ENCODE results near the gene UGT1A10.
"Not testable (repeated sequence)": the region's sequence is repeated elsewhere in the genome, so short reads cannot be mapped to it uniquely, and the experiment has no call there.

Gene UGT1A10

DNA sequence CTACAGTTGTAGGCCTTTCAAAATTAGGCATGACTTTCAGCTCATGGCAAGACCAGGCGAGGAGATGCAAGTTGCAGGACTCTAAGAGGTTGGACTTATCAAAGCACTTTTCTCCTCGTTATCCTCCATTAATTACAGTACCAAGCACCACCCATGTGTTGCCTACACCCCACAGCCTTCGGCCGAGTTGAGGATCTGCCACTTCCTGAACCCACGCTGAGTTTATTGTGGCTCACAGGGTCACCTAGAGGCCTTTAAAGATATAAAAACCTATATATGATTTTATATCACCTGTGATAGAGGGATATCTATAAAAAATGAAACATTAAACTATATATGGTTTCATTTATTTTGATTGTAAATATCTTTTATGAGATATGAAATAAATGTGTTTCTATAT lies 2.6 kb downstream of the UGT1A10 start:
- Histone ChIP-seq H3K4me3 (ENCODE audit: low read depth, low read length) (no peak overlapping the region), H3K9me3 (ENCODE audit: control insufficient read depth, low read length) (no peaks in the 10 kb centered on the region)

DNA sequence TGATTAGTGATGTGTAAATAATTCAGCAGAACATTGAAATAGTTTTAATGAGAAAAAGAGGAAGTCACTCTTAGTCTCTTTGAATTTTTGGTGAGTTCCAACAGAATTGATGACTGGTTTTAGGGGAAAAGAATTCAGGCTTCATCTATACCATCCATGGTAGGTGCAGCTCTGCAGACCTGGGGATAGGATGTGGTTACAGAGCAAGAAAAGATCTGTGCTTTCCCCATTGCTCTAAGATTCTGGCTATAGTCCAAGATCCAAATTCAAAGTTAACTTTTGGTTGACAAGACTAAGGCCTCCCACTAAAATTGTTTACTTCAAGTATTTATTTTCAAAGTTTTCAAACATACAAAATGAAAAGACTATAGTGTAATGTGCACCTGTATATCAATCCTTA lies 3.6 kb downstream of the UGT1A10 start:
- Histone ChIP-seq H3K4me1 (no peaks in the 10 kb centered on the region), H3K27ac (no peak overlapping the region), H3K4me3 (ENCODE audit: low read depth, low read length) (no peak overlapping the region), H3K9ac (no peak overlapping the region), H3K4me2 (ENCODE audit: low read length) (no peak overlapping the region), H3K36me3 (ENCODE audit: control insufficient read depth, insufficient read depth, low read length) (no peaks in the 10 kb centered on the region), H3K79me2 (no peaks in the 10 kb centered on the region), H3K27me3 (ENCODE audit: control insufficient read depth, insufficient read depth, low read length) (no peaks in the 10 kb centered on the region), H3K9me3 (ENCODE audit: control insufficient read depth, low read length) (no peaks in the 10 kb centered on the region), H2AFZ (no peak overlapping the region)
- TF ChIP-seq, protein P1, sequence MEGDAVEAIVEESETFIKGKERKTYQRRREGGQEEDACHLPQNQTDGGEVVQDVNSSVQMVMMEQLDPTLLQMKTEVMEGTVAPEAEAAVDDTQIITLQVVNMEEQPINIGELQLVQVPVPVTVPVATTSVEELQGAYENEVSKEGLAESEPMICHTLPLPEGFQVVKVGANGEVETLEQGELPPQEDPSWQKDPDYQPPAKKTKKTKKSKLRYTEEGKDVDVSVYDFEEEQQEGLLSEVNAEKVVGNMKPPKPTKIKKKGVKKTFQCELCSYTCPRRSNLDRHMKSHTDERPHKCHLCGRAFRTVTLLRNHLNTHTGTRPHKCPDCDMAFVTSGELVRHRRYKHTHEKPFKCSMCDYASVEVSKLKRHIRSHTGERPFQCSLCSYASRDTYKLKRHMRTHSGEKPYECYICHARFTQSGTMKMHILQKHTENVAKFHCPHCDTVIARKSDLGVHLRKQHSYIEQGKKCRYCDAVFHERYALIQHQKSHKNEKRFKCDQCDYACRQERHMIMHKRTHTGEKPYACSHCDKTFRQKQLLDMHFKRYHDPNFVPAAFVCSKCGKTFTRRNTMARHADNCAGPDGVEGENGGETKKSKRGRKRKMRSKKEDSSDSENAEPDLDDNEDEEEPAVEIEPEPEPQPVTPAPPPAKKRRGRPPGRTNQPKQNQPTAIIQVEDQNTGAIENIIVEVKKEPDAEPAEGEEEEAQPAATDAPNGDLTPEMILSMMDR (IDR thresholded peaks at IDR 0.05): no peak

More for the DNA sequence above, 2.6 kb downstream of the UGT1A10 start:
- Histone ChIP-seq H3K36me3 (ENCODE audit: control insufficient read depth, insufficient read depth, low read length) (no peaks in the 10 kb centered on the region), H3K4me1 (no peaks in the 10 kb centered on the region), H3K4me2 (ENCODE audit: low read length) (no peak overlapping the region), H3K79me2 (no peaks in the 10 kb centered on the region), H3K9ac (no peak overlapping the region), H3K27ac (no peak overlapping the region), H3K27me3 (ENCODE audit: control insufficient read depth, insufficient read depth, low read length) (no peaks in the 10 kb centered on the region), H2AFZ (no peak overlapping the region)
- TF ChIP-seq, protein P1 (IDR thresholded peaks at IDR 0.05): no peak

DNA sequence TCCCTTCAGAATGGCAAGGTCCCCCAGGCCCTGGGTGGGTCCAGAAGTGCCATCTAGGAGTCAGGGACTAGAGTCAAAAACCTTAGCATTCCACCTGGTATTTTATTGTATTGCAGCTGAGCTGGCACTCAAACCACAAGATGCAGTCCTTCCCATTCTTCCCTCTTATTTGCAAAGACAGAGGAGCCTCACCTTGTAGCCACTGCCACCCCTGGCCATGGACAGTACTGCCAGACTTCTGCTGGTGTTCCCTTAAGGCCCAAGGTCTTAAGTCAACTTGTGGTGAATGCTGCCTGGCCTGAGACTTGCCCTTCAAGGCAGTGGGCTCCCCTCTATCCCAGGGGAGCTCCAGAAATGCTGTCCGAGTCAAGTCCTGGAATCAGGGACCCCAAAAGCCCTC lies 6.9 kb downstream of the UGT1A10 start:
- Histone ChIP-seq H3K36me3 (ENCODE audit: control insufficient read depth, insufficient read depth, low read length) (no peaks in the 10 kb centered on the region), H3K4me2 (ENCODE audit: low read length) (no peak overlapping the region), H3K27ac (no peak overlapping the region), H3K27me3 (ENCODE audit: control insufficient read depth, insufficient read depth, low read length) (no peaks in the 10 kb centered on the region), H3K4me1 (no peaks in the 10 kb centered on the region), H3K79me2 (no peaks in the 10 kb centered on the region), H2AFZ (no peak overlapping the region), H3K4me3 (ENCODE audit: low read depth, low read length) (no peak overlapping the region), H3K9me3 (ENCODE audit: control insufficient read depth, low read length) (no peaks in the 10 kb centered on the region), H3K9ac (no peak overlapping the region)
- TF ChIP-seq, protein P1 (IDR thresholded peaks at IDR 0.05): no peak

DNA sequence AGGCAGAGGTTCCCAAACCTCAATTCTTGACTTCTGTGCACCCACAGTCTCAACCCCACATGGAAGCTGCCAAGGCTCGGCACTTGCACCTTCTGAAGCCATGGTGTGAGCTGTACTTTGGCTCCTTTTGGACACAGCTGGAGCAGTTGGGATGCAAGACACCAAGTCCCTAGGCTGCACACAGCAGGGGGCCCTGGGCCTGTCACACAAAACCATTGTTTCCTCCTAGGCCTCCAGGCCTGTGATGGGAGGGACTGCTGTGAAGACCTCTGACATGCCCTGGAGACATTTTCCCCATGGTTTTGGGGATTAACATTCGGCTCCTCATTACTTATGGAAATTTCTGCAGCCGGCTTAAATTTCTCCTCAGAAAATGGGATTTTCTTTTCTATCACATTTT lies 9.8 kb downstream of the UGT1A10 start:
- H3K36me3 ChIP-seq (ENCODE audit: control insufficient read depth, insufficient read depth, low read length); H3K79me2 ChIP-seq; H3K9me3 ChIP-seq (ENCODE audit: control insufficient read depth, low read length); H3K27me3 ChIP-seq (ENCODE audit: control insufficient read depth, insufficient read depth, low read length); H3K9ac ChIP-seq; H3K4me3 ChIP-seq (ENCODE audit: low read depth, low read length); H2AFZ ChIP-seq; H3K4me2 ChIP-seq (ENCODE audit: low read length); H3K4me1 ChIP-seq; H3K27ac ChIP-seq: not testable (repeated sequence)

DNA sequence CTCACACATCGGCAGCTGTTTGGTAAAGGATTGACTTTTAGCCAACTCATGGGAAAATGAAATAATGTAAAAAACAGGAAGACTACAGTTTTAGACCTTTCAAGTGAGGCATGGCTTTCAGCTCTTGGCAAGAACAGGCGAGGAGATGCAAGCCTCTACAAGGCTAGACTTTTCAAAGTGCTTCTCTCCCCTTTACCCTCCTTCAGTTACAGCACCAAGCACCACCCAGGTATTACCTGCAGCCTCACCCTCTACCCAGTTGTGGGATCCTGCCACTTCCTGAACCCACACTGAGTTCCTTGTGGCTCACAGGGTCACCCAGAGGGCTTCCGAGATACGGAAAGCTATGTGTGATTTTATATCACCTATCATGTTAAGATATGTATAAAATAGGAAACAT lies 14.7 kb downstream of the UGT1A10 start:
- no peak overlapping the region for H3K4me3 ChIP-seq (ENCODE audit: low read depth, low read length)
- TF ChIP-seq, protein P1 (IDR thresholded peaks at IDR 0.05): no peak
- H3K27me3 ChIP-seq (ENCODE audit: control insufficient read depth, insufficient read depth, low read length): no peaks in the 10 kb centered on the region
- no peak overlapping the region for H3K4me2 ChIP-seq (ENCODE audit: low read length)
- no peaks in the 10 kb centered on the region for H3K9me3 ChIP-seq (ENCODE audit: control insufficient read depth, low read length)
- H3K9ac ChIP-seq: no peak overlapping the region
- no peak overlapping the region for H3K27ac ChIP-seq
- no peaks in the 10 kb centered on the region for H3K79me2 ChIP-seq
- no peaks in the 10 kb centered on the region for H3K36me3 ChIP-seq (ENCODE audit: control insufficient read depth, insufficient read depth, low read length)
- no peaks in the 10 kb centered on the region for H3K4me1 ChIP-seq
- no peak overlapping the region for H2AFZ ChIP-seq
